HepG2 (cell line): ENCODE data around the gene SH2D3C. TPM values are rescaled to one million over a fixed set of nuclear protein-coding genes. Genes with fewer than 3 reads are reported as not detected.

Experiments
- ATAC-seq: fragments of 200-7000 bp; cut with Tn5 transposase; 3 replicates; pipeline ENCODE4 v1.9.1; 2020; ENCODE audit warnings: mild to moderate bottlenecking, moderate library complexity
- BruUV-seq: library from RNA; stranded (reverse); fragments of 400-500 nt; replicated peaks from 2 replicates; lab custom pipeline; 2021; lab: Mats Ljungman, UMichigan
- CTCF ChIA-PET: fragments of 300-600 bp; formaldehyde crosslinking; extraction: SDS; loops from one replicate; lab custom pipeline; 2021; ENCODE audit warnings: low total read pairs, inconsistent platforms, low intra/inter-chr PET ratio; lab: Yijun Ruan, JAX
- POLR2A ChIA-PET: fragments of 350-600 bp; sonication (Branson Sonifier 250); formaldehyde crosslinking; loops from one replicate; lab custom pipeline; 2020; ENCODE audit warnings: antibody characterized with exemption, inconsistent platforms; lab: Yijun Ruan, JAX
- DNase-seq: peaks from one replicate; pipeline ENCODE4 v3.0.0-alpha.2; 2015; ENCODE audit warnings: low spot score
- FAIRE-seq: peaks from 3 replicates; lab custom pipeline; 2011; peaks lifted over from hg19 to GRCh38; lab: Jason Lieb, UNC
- H2AFZ ChIP-seq: one replicate; pipeline ENCODE4 v1.6.1; 2011; ENCODE audit warnings: low read length, inconsistent platforms
- H3K27ac ChIP-seq: fragments of 300-600 bp; 3 replicates; pipeline ENCODE4 v1.8.0; 2011; ENCODE audit warnings: mixed run types, mild to moderate bottlenecking, mixed read lengths, low read length, inconsistent platforms; ENCODE audit not compliant: insufficient read depth; ENCODE audit errors: extremely low read length
- H3K27me3 ChIP-seq, 2 experiments: fragments of 200-600 bp in 1 of 2; 2 replicates in 1 of 2; 3 replicates in 1 of 2; pipeline versions ENCODE4 v1.6.0 to v1.8.0; 2011; ENCODE audit warnings: low read length in 2 of 2, mild to moderate bottlenecking in 2 of 2, moderate library complexity in 2 of 2, inconsistent platforms in 1 of 2; ENCODE audit not compliant: insufficient read depth in 2 of 2, control insufficient read depth in 1 of 2
- H3K36me3 ChIP-seq, 2 experiments: fragments of 200-600 bp in 1 of 2; replicated peaks in 1 of 2; 2 replicates in 1 of 2; 3 replicates in 1 of 2; pipeline versions ENCODE4 v1.5.1 to v1.8.0; 2011; ENCODE audit warnings: low read length in 2 of 2, inconsistent platforms in 1 of 2; ENCODE audit not compliant: insufficient read depth in 2 of 2, control insufficient read depth in 1 of 2
- H3K4me1 ChIP-seq: 2 replicates; pipeline ENCODE4 v1.5.1; 2012; ENCODE audit warnings: low read length, inconsistent platforms; ENCODE audit not compliant: insufficient read depth
- H3K4me2 ChIP-seq: 2 replicates; pipeline ENCODE4 v1.6.0; 2011; ENCODE audit warnings: low read depth, low read length, inconsistent platforms
- H3K4me3 ChIP-seq, 3 experiments: fragments of 200-600 bp in 1 of 3; sonication (generic), shearing (Covaris generic) in 1 of 3; replicated peaks in 1 of 3; 2 replicates each; pipeline ENCODE4 v1.5.1; 2011 to 2016; ENCODE audit warnings: low read length in 3 of 3, inconsistent platforms in 2 of 3, low read depth in 2 of 3, mild to moderate bottlenecking in 2 of 3, control low read depth in 1 of 3, mixed read lengths in 1 of 3; ENCODE audit not compliant: insufficient read depth in 1 of 3
- H3K79me2 ChIP-seq: one replicate; pipeline ENCODE4 v1.6.1; 2011; ENCODE audit warnings: low read length, inconsistent platforms; ENCODE audit not compliant: insufficient read depth
- H3K9ac ChIP-seq: 2 replicates; pipeline ENCODE4 v1.6.0; 2011; ENCODE audit warnings: mild to moderate bottlenecking, low read depth, low read length, inconsistent platforms; ENCODE audit not compliant: insufficient read depth
- H3K9me3 ChIP-seq: 2 replicates; pipeline ENCODE4 v1.5.1; 2012; ENCODE audit warnings: mild to moderate bottlenecking, low read length
- H4K20me1 ChIP-seq: 2 replicates; pipeline ENCODE4 v1.6.0; 2011; ENCODE audit warnings: inconsistent platforms, mild to moderate bottlenecking, low read length, moderate library complexity; ENCODE audit not compliant: insufficient read depth
- ARHGAP35 ChIP-seq: sonication (generic); formaldehyde crosslinking; IDR thresholded peaks from 2 replicates; pipeline ENCODE4 v1.9.0; 2022; ENCODE audit warnings: mild to moderate bottlenecking, inconsistent platforms, moderate library complexity, missing genetic modification reagents, borderline replicate concordance
- ATF4 ChIP-seq, 2 experiments: fragments of 450-650 bp in 1 of 2; sonication (generic) in 1 of 2; formaldehyde crosslinking; IDR thresholded peaks; 2 replicates each; pipeline versions ENCODE4 v1.5.0 to v1.8.0; 2020 to 2022; ENCODE audit warnings: mild to moderate bottlenecking in 1 of 2, missing genetic modification reagents in 1 of 2
- CENPT ChIP-seq: sonication (generic); formaldehyde crosslinking; IDR thresholded peaks from 2 replicates; pipeline ENCODE4 v1.8.0; 2022; ENCODE audit warnings: low read depth, mild to moderate bottlenecking, moderate library complexity, missing genetic modification reagents
- MTA1 ChIP-seq: sonication (generic); formaldehyde crosslinking; IDR thresholded peaks from 2 replicates; pipeline ENCODE4 v1.4.0; 2020; ENCODE audit warnings: missing genetic modification reagents, mild to moderate bottlenecking, borderline replicate concordance
- RFX1 ChIP-seq: fragments of 450-650 bp; IDR thresholded peaks from 2 replicates; pipeline ENCODE4 v1.6.1; 2017
- SETDB1 ChIP-seq: sonication (generic); formaldehyde crosslinking; IDR thresholded peaks from 2 replicates; pipeline ENCODE4 v1.5.1; 2020; ENCODE audit warnings: missing genetic modification reagents, mild to moderate bottlenecking, borderline replicate concordance
- TBX2 ChIP-seq: sonication (generic); formaldehyde crosslinking; IDR thresholded peaks from 2 replicates; pipeline ENCODE4 v1.5.0; 2020; ENCODE audit warnings: missing genetic modification reagents, mild to moderate bottlenecking, borderline replicate concordance
- ZFP41 ChIP-seq: sonication (generic); formaldehyde crosslinking; IDR thresholded peaks from 2 replicates; pipeline ENCODE4 v1.4.0; 2020; ENCODE audit warnings: mild to moderate bottlenecking, missing genetic modification reagents, borderline replicate concordance
- ZFP82 ChIP-seq: sonication (generic); formaldehyde crosslinking; IDR thresholded peaks from 2 replicates; pipeline ENCODE4 v1.5.1; 2020; ENCODE audit warnings: mild to moderate bottlenecking, missing genetic modification reagents, borderline replicate concordance
- ZHX2 ChIP-seq, 2 experiments: sonication (generic) in 1 of 2; formaldehyde crosslinking in 1 of 2; IDR thresholded peaks; 2 replicates each; pipeline versions ENCODE4 v1.6.1 to v1.9.0; 2014 to 2022; ENCODE audit warnings: antibody characterized with exemption in 1 of 2, borderline replicate concordance in 1 of 2, inconsistent platforms in 1 of 2, low read depth in 1 of 2, missing genetic modification reagents in 1 of 2
- ZMYM3 ChIP-seq: sonication (generic); formaldehyde crosslinking; IDR thresholded peaks from 2 replicates; pipeline ENCODE4 v1.5.1; 2020; ENCODE audit warnings: mild to moderate bottlenecking, missing genetic modification reagents
- ZNF207 ChIP-seq: fragments of 450-650 bp; IDR thresholded peaks from 2 replicates; pipeline ENCODE4 v1.6.1; 2016; ENCODE audit warnings: antibody characterized with exemption, borderline replicate concordance
- ZNF292 ChIP-seq: sonication (generic); formaldehyde crosslinking; IDR thresholded peaks from 2 replicates; pipeline ENCODE4 v1.8.1; 2022; ENCODE audit warnings: mild to moderate bottlenecking, low read depth, missing genetic modification reagents, borderline replicate concordance
- ZNF484 ChIP-seq: sonication (generic); formaldehyde crosslinking; IDR thresholded peaks from 2 replicates; pipeline ENCODE4 v1.5.1; 2020; ENCODE audit warnings: mild to moderate bottlenecking, low read depth, missing genetic modification reagents, borderline replicate concordance
- WGBS: methylation state at CpG from one replicate; pipeline ENCODE4 v1.1.6; 2017; ENCODE audit warnings: low lambda C conversion rate; 5-methylcytosine and 5-hydroxymethylcytosine counted together
- in situ Hi-C: cut with HindIII; loops from 2 replicates; pipeline ENCODE4 v1.10.0; 2017; ENCODE audit warnings: low pct_unique_long_range_greater_than_20kb; ENCODE audit not compliant: extremely low pct_ligation_motif_present
- intact Hi-C: fragments of 100-400 bp; cut with micrococcal nuclease; formaldehyde crosslinking; loops from one replicate; pipeline ENCODE4 v1.10.0; 2022; ENCODE audit not compliant: unreplicated experiment
- polyA plus RNA-seq, 8 experiments: library from polyadenylated mRNA; depleted of rRNA in 3 of 8; stranded (reverse) in 7 of 8; unstranded in 1 of 8; fragments of >200 nt; fragmentation: Illumina TruSeq in 4 of 8; extraction: Trizol in 4 of 8; gene quantifications; 2 replicates each; pipeline versions ENCODE4 v1.2.1 to v1.2.3, GENCODE V29; 2011 to 2016; ENCODE audit warnings: low read depth in 4 of 8, missing spikeins in 1 of 8, mixed read lengths in 1 of 8; ENCODE audit not compliant: insufficient read depth in 1 of 8
- total RNA-seq, 5 experiments: library from RNA; depleted of rRNA; stranded (reverse); fragments of >200 nt; fragmentation: Illumina TruSeq; extraction: Trizol; gene quantifications; 2 replicates each; pipeline ENCODE4 v1.2.3, GENCODE V29; 2016; ENCODE audit warnings: low read depth in 1 of 5

The SH2D3C gene
- total and polyA plus RNA-seq, 2 of the 13 experiments (the other 11 are each of a cell fraction or from before 2014, with no cell fraction given), result not detected

- 5% methylated on average over 7 of the region's 19 CpGs for WGBS
- Histone ChIP-seq H3K4me2 (no peak overlapping the region), H3K4me1 (peaks cover 21% of the 10 kb centered on the region), H3K9me3 (no peaks in the 10 kb centered on the region), H3K9ac (no peak overlapping the region), H3K79me2 (no peaks in the 10 kb centered on the region), H3K36me3 (no peaks in the 10 kb centered on the region), H4K20me1 (no peaks in the 10 kb centered on the region), H3K27ac (no peak overlapping the region), H3K27me3 (peaks cover 4 to 53% of the 10 kb centered on the region in 2 experiments; a peak in 4 of 5 replicates), H3K4me3 (no peak overlapping the region), H2AFZ (no peak overlapping the region)
- no TSS peak for BruUV-seq
- DNase-seq (no peak), ATAC-seq (no peak), FAIRE-seq (no peak)
- in situ Hi-C loops (no loop called here), intact Hi-C loops (no loop called here)
- POLR2A ChIA-PET, result no interaction called here
- no peak for TF ChIP-seq ZFP41
- no peak for TF ChIP-seq ARHGAP35 (CRISPR knock-in tag)
- TF ChIP-seq ZNF292 (CRISPR knock-in tag), result no peak
- TF ChIP-seq RFX1, result no peak
- TF ChIP-seq ZNF484 (CRISPR knock-in tag), result no peak
- no peak for TF ChIP-seq ATF4 (CRISPR knock-in tag; IDR thresholded peaks at IDR 0.05)
- no peak for TF ChIP-seq CENPT (CRISPR knock-in tag)
- TF ChIP-seq TBX2 (CRISPR knock-in tag), result no peak
- no peak for TF ChIP-seq ZNF207
- TF ChIP-seq ZFP82, result no peak
- no peak for TF ChIP-seq ZHX2 (IDR thresholded peaks at IDR 0.05; ENCODE audit: low read depth)
- no peak for TF ChIP-seq ZHX2 (CRISPR knock-in tag; IDR thresholded peaks at IDR 0.05; ENCODE audit: borderline replicate concordance)
- TF ChIP-seq MTA1 (CRISPR knock-in tag), result no peak
- no peak for TF ChIP-seq SETDB1 (CRISPR knock-in tag)
- no peak for TF ChIP-seq ZMYM3 (CRISPR knock-in tag)
- CTCF ChIA-PET, result no interaction called here
Observed at GRCh38 chr9:127744398-127745110, 33.9 kb downstream of the SH2D3C start.
